AG04449 (cell line): Measurements from ENCODE around the gene PDE11A.

Source experiments
- CTCF ChIA-PET: fragments of 350-600 bp; formaldehyde crosslinking; extraction: SDS; loops from one replicate; lab custom pipeline; 2021; ENCODE audit warnings: antibody characterized with exemption; lab: Yijun Ruan, JAX
- POLR2A ChIA-PET: fragments of 400-600, 350-600 bp; formaldehyde crosslinking; extraction: SDS; loops from one replicate; lab custom pipeline; 2020; ENCODE audit warnings: antibody characterized with exemption, inconsistent platforms; lab: Yijun Ruan, JAX
- DNase-seq: peaks from one replicate; pipeline ENCODE4 v3.0.0-alpha.2; 2010; ENCODE audit warnings: low read depth, low spot score
- H3K4me3 ChIP-seq: 2 replicates; pipeline ENCODE4 v1.5.1; 2011; ENCODE audit warnings: low read depth, mild to moderate bottlenecking, control low read depth, low read length
- CTCF ChIP-seq: IDR thresholded peaks from one replicate; pipeline ENCODE4 v1.5.1; 2011; ENCODE audit warnings: mild to moderate bottlenecking, moderate library complexity, low read length, control low read depth, inconsistent platforms; ENCODE audit not compliant: insufficient read depth; ENCODE audit errors: missing control alignments

Gene PDE11A

GRCh38 chr2:177893880-177894279 is 178.7 kb downstream of the PDE11A start:
- no peak overlapping the region for H3K4me3 ChIP-seq
- ChIA-PET POLR2A (no interaction called here), CTCF (interaction anchor here (1.2 kb wide), 1 partner anchor 11 kb away, joined by 4 read pairs; no protein-coding TSS in a partner anchor)
- no peak for TF ChIP-seq CTCF
- no peak for DNase-seq

GRCh38 chr2:177891533-177891932 is 181.0 kb downstream of the PDE11A start:
- POLR2A ChIA-PET = no interaction called here
- TF ChIP-seq CTCF = no peak
- H3K4me3 ChIP-seq = no peak overlapping the region
- no peak for DNase-seq
- CTCF ChIA-PET = no interaction called here

GRCh38 chr2:177889818-177890460 is 182.6 kb downstream of the PDE11A start:
- CTCF ChIA-PET = no interaction called here
- POLR2A ChIA-PET = no interaction called here
- no peak overlapping the region for H3K4me3 ChIP-seq
- DNase-seq = no peak
- TF ChIP-seq CTCF = no peak

- TF ChIP-seq CTCF = no peak
- CTCF ChIA-PET = interaction anchor here (1.2 kb wide), 1 partner anchor 18 kb away, joined by 4 read pairs; no protein-coding TSS in a partner anchor
- H3K4me3 ChIP-seq = no peak overlapping the region
- POLR2A ChIA-PET = no interaction called here
- no peak for DNase-seq
These were observed 184.0 kb downstream of the PDE11A start for GRCh38 chr2:177888581-177888980.

GRCh38 chr2:177887722-177888121 is 184.9 kb downstream of the PDE11A start:
- no peak for DNase-seq
- ChIA-PET POLR2A (no interaction called here), CTCF (interaction anchor here (0.7 to 1.2 kb wide), 2 partner anchors 19 to 127 kb away, joined by 3 to 4 read pairs; no protein-coding TSS in a partner anchor)
- no peak for TF ChIP-seq CTCF
- no peak overlapping the region for H3K4me3 ChIP-seq

GRCh38 chr2:177886824-177887223 is 185.8 kb downstream of the PDE11A start:
- TF ChIP-seq CTCF = no peak
- ChIA-PET CTCF (interaction anchor here (0.7 to 1.6 kb wide), 2 partner anchors 20 to 127 kb away, joined by 3 to 6 read pairs; no protein-coding TSS in a partner anchor), POLR2A (no interaction called here)
- no peak for DNase-seq
- no peak overlapping the region for H3K4me3 ChIP-seq
